ENCODE data around the gene MYLK. TPM values are rescaled to one million over a fixed set of nuclear protein-coding genes. Genes with fewer than 3 reads are reported as not detected.
A peak's percentile ranks its signal among the peaks of the same experiment; 100 is the strongest.

Gene MYLK
- total RNA-seq, 2 experiments from 2014 or later, result 0.17 TPM; not detected in 1

DNA sequence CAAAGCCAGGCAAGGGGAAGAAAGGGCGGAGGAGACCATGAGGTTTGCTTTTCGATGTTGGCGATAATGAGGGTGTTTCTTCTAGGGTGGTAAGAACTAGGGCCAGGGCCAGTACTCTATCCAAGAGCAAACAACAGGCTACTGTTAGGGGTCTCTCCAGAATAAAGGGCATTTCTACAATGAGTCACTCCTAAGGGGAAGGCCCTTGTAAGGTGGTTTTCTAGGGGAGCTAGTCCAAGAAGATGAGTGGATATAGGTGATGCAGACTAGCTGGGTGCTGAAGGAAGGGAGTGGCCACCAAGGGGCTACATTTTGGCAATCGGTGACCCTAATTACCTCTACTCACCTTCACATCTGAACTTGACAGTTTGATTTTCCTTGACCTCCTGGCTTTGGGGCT is 150.8 kb downstream of the MYLK start:
- ChIA-PET CTCF (interaction anchor here (1.7 to 2.7 kb wide), 2 partner anchors 10 to 31 kb away, joined by 3 to 7 read pairs; no protein-coding TSS in a partner anchor), POLR2A (no interaction called here)
- Mint-ChIP-seq H3K27me3 (peaks cover 6% of the 10 kb centered on the region), H3K4me1 (ENCODE audit: low read depth) (no peaks in the 10 kb centered on the region), H3K27ac (no peak overlapping the region), H3K9me3 (no peaks in the 10 kb centered on the region), H3K36me3 (no peaks in the 10 kb centered on the region), H3K4me3 (no peak overlapping the region)
- intact Hi-C loops (cut with micrococcal nuclease), result no loop called here
- DNase-seq, result no peak

DNA sequence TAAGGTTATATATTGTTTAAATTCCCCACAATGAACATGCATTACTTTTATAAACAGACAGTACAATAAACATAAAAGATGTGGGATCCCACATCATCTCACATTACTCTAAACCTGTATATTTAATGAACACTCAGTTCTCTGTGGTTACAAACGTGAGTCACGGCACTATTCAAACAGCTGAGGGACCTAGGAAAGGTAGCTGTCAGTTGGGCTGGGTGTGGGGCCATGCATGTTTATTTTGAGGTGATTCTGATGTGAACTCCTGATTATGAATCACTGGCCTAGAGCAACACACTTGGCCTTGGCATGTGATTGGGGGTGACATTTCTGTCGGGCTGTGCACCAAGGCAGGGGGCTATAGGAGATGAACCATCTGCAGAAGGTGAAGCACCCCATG is 151.7 kb downstream of the MYLK start:
- peaks cover 10% of the 10 kb centered on the region for H3K27me3 Mint-ChIP-seq
- intact Hi-C loops (cut with micrococcal nuclease), result no loop called here
- no peak for DNase-seq
- POLR2A ChIA-PET, result no interaction called here
- no peak overlapping the region for H3K27ac Mint-ChIP-seq
- no peaks in the 10 kb centered on the region for H3K9me3 Mint-ChIP-seq
- no peaks in the 10 kb centered on the region for H3K36me3 Mint-ChIP-seq
- H3K4me3 Mint-ChIP-seq, result no peak overlapping the region
- CTCF ChIA-PET, result interaction anchor here (0.7 to 2.7 kb wide), 2 partner anchors 9 kb away, joined by 3 to 7 read pairs; no protein-coding TSS in a partner anchor
- H3K4me1 Mint-ChIP-seq (ENCODE audit: low read depth), result no peaks in the 10 kb centered on the region

DNA sequence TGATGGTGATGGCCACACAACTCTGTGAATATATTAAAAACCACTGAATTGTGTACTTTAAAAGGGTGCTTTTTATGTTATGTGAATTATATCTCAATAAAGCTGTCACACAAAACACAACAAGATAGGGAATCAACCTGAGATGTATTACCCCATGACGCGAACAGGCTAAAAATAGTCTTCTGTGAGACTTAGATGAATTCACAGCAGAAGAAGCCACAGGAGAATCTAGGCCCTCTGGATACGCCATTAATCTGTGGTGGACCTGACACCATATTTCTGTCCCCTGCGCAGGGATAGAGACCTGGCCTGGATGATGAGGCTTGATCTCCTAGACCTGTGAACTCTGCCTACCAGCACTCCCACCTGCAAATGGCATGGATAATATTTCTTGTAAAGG is 153.3 kb downstream of the MYLK start:
- Mint-ChIP-seq H3K9me3 (no peaks in the 10 kb centered on the region), H3K4me1 (ENCODE audit: low read depth) (no peaks in the 10 kb centered on the region), H3K4me3 (no peak overlapping the region), H3K36me3 (no peaks in the 10 kb centered on the region), H3K27ac (no peak overlapping the region), H3K27me3 (peaks cover 10% of the 10 kb centered on the region)
- CTCF ChIA-PET, result no interaction called here
- intact Hi-C loops (cut with micrococcal nuclease), result no loop called here
- DNase-seq, result no peak
- POLR2A ChIA-PET, result no interaction called here

DNA sequence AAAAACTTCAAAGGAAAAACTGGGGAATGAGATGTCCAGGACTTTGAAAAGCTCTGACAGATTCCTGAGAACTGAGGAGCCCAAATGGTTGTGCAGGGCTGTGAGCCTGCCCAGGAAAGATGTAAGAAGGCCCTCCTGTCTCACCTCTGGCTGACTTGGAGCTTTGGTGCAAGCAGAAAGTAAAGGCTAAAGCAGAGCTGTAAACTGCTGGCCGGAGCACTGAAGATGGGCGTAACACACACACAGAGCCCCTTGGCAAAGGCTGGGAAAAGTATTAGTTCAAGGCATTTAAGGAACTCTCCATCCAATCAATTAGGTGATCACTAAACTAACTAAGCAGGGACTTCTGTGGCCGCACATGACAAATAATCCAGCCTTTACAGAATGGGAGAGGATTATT is 155.1 kb downstream of the MYLK start:
- H3K27me3 Mint-ChIP-seq, result peaks cover 9% of the 10 kb centered on the region
- no peaks in the 10 kb centered on the region for H3K9me3 Mint-ChIP-seq
- POLR2A ChIA-PET, result no interaction called here
- H3K4me3 Mint-ChIP-seq, result no peak overlapping the region
- H3K4me1 Mint-ChIP-seq (ENCODE audit: low read depth), result no peaks in the 10 kb centered on the region
- no peaks in the 10 kb centered on the region for H3K36me3 Mint-ChIP-seq
- H3K27ac Mint-ChIP-seq, result no peak overlapping the region
- CTCF ChIA-PET, result interaction anchor here (0.8 kb wide), 1 partner anchor 19 kb away, joined by 3 read pairs; no protein-coding TSS in a partner anchor
- intact Hi-C loops (cut with micrococcal nuclease), result loop anchor here (10.0 kb wide), 1 partner anchor 404 kb away; no protein-coding TSS in a partner anchor
- no peak for DNase-seq

DNA sequence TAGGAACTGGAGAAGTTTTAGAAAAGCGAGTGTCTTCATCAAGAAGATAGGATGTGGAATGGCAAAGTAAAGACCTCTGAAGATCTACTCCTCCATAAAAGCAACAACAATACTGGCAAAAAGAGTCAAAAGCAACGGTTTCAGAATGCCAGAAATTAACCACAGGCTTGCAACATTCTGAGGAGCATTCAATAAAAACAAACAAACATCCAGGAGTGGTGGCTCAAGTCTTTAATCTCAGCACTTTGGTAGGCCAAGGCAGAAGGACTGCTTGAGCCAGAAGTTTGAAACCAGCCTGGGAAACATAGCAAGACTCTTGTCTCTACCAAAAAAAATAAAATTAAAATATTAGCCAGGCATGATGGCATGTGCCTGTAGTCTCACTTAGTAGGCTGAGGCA is 156.1 kb downstream of the MYLK start:
- H3K36me3 Mint-ChIP-seq, result no peaks in the 10 kb centered on the region
- H3K27me3 Mint-ChIP-seq, result peaks cover 9% of the 10 kb centered on the region
- H3K27ac Mint-ChIP-seq, result no peak overlapping the region
- no peak for DNase-seq
- CTCF ChIA-PET, result interaction anchor here (0.8 to 1.3 kb wide), 2 partner anchors 20 to 86 kb away, joined by 3 to 6 read pairs; no protein-coding TSS in a partner anchor
- H3K9me3 Mint-ChIP-seq, result no peaks in the 10 kb centered on the region
- POLR2A ChIA-PET, result no interaction called here
- no peak overlapping the region for H3K4me3 Mint-ChIP-seq
- intact Hi-C loops (cut with micrococcal nuclease), result loop anchor here (10.0 kb wide), 1 partner anchor 403 kb away; no protein-coding TSS in a partner anchor
- no peaks in the 10 kb centered on the region for H3K4me1 Mint-ChIP-seq (ENCODE audit: low read depth)

DNA sequence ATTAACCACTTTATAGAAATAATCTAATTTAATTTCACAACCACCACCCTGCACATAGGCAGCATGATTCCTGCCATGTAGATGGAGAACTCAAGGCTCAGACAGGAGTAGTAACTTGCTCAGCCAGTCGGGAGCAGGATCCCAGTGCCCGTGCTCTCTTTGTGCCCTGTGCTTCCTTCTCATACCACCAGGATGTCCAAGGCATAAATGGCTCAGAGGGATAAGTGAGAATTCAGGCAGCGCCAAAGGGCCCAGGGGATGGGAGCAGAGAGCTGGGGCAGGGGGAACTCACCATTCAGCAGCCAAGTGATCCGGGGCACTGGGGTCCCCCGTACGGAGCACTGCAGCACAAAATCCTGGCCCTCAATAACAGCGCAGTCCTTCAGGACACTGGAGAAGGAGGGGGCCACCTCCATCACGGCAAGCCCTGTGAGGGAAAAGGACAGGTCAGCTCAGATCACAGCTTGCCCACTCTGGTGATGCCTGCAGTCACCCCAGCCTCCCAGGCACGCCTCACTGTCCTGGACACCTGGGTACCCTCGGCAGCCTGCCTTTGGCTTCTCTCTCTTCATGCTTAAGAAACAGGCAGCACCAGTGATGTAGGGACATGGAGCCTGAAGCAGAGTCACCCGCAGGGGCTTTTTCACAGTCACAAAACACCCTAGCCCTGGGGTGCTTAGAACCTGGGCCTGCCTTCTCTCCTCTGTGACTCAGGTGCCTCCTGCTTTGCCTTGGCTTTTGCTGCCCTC is 158.3 kb downstream of the MYLK start:
- POLR2A ChIA-PET, result no interaction called here
- CTCF ChIA-PET, result no interaction called here
- no peaks in the 10 kb centered on the region for H3K36me3 Mint-ChIP-seq
- no peaks in the 10 kb centered on the region for H3K9me3 Mint-ChIP-seq
- H3K27me3 Mint-ChIP-seq, result peaks cover 9% of the 10 kb centered on the region
- intact Hi-C loops (cut with micrococcal nuclease), result loop anchor here (10.0 kb wide), 1 partner anchor 401 kb away; no protein-coding TSS in a partner anchor
- no peaks in the 10 kb centered on the region for H3K4me1 Mint-ChIP-seq (ENCODE audit: low read depth)
- DNase-seq, result no peak
- no peak overlapping the region for H3K27ac Mint-ChIP-seq
- H3K4me3 Mint-ChIP-seq, result no peak overlapping the region

DNA sequence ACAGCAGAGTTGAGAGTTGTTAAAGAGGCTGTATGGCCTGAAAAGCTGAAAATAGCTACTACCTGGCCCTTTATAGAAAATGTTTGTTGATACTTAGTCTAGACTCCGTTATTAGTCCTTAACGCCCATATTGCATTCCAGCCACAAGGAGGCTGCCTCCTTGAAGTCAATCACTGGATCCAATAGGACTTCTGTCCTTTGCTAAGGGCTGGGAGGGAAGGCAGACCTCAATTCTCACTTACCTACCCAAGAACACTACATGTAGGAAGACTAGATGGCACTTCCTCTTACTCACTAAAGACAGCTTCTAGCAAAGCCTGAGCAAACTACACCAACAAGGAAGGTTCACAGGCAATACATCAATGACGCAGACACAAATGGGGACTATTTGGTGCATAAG is 159.8 kb downstream of the MYLK start:
- Mint-ChIP-seq H3K27ac (no peak overlapping the region), H3K27me3 (peaks cover 9% of the 10 kb centered on the region), H3K36me3 (no peaks in the 10 kb centered on the region), H3K4me1 (ENCODE audit: low read depth) (no peaks in the 10 kb centered on the region), H3K4me3 (no peak overlapping the region), H3K9me3 (no peaks in the 10 kb centered on the region)
- ChIA-PET POLR2A (no interaction called here), CTCF (interaction anchor here (0.6 to 3.4 kb wide), 22 partner anchors 9 to 221 kb away, joined by 3 to 33 read pairs (median 3); no protein-coding TSS in a partner anchor)
- intact Hi-C loops (cut with micrococcal nuclease), result loop anchor here (10.0 kb wide), 1 partner anchor 400 kb away; no protein-coding TSS in a partner anchor
- DNase-seq, result no peak

DNA sequence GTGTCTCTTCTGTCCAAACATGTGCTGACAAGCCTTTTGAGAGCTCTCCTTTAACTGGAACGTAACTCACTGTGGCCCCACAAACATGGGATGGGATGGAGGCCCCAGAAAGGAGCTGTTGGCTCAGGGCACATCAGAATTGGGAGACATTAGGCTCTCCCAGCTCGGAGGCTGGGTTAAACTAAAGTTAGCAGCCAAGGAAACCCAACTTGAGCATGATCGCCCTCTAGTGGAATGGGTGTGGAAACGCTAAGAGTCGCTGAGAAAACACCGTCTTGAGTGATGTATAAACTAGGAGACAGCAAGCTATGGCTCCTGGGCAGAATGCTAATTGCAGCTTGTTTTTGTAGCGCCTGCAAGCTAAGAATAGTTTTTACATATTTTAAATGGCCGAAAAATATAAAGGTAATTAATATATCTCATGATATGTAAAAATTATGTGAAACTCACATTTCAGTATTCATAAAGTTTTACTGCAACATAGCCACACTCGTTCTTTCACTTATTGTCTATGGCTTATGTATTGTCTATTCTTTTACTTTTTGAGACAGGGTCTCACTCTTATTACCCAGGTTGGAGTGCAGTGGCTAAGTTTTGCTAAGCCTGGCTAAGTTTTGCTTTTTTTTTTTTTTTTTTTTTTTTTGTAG is 160.5 kb downstream of the MYLK start:
- ChIA-PET CTCF (interaction anchor here (0.6 to 3.4 kb wide), 23 partner anchors 10 to 1084 kb away, joined by 3 to 33 read pairs (median 3); no protein-coding TSS in a partner anchor), POLR2A (no interaction called here)
- DNase-seq, result peak; percentile 60
- intact Hi-C loops (cut with micrococcal nuclease), result loop anchor here (2.0 to 10.0 kb wide), 2 partner anchors 81 to 399 kb away; no protein-coding TSS in a partner anchor
- no peaks in the 10 kb centered on the region for H3K4me1 Mint-ChIP-seq (ENCODE audit: low read depth)
- no peaks in the 10 kb centered on the region for H3K9me3 Mint-ChIP-seq
- H3K36me3 Mint-ChIP-seq, result no peaks in the 10 kb centered on the region
- H3K27me3 Mint-ChIP-seq, result peaks cover 6% of the 10 kb centered on the region
- H3K4me3 Mint-ChIP-seq, result no peak overlapping the region
- H3K27ac Mint-ChIP-seq, result no peak overlapping the region

DNA sequence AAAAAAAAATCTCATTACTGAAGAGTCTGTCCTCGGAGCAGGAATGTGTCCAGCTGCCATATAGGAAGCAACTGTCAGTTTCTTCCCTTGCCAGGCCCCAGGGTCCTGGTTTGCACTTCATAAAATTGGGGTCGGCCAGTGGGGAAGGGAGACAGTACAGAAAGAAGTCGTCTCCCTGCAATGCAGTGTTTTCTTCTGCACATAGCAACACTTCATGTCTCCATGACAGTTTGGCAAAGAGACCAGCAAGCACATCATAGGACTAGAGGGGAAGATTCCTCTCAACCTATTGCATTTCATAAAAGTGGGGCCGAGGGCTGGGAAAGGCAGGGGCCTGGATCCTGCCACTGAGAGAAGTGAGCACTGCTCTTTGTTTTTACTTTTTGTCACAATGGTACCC is 161.1 kb downstream of the MYLK start:
- ChIA-PET POLR2A (no interaction called here), CTCF (interaction anchor here (0.5 to 3.4 kb wide), 15 partner anchors 9 to 1083 kb away, joined by 3 to 33 read pairs (median 5); no protein-coding TSS in a partner anchor)
- intact Hi-C loops (cut with micrococcal nuclease), result loop anchor here (2.0 to 10.0 kb wide), 2 partner anchors 80 to 398 kb away; no protein-coding TSS in a partner anchor
- peaks cover 6% of the 10 kb centered on the region for H3K27me3 Mint-ChIP-seq
- no peak overlapping the region for H3K4me3 Mint-ChIP-seq
- DNase-seq, result no peak
- H3K27ac Mint-ChIP-seq, result no peak overlapping the region
- no peaks in the 10 kb centered on the region for H3K36me3 Mint-ChIP-seq
- H3K4me1 Mint-ChIP-seq (ENCODE audit: low read depth), result no peaks in the 10 kb centered on the region
- no peaks in the 10 kb centered on the region for H3K9me3 Mint-ChIP-seq

DNA sequence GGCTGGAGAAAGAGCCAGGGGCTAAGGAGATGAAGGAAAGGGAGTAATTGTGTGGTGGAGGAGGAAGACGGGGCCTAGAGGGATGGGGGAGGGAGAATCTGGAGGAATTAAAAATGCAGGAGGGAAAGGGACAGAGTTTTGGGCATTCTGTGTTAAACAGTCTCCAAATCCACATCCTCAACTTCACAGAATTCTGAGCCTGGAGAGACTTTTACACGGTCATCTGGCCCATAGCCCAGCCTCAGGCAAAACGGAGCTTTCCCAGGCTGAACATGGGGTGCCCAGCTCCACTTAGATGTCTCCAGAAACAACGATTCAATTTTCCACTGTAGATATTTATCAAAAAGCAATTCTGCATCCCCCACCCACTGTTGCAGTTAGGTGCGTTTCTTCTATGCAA is 161.7 kb downstream of the MYLK start:
- no peak overlapping the region for H3K27ac Mint-ChIP-seq

DNA sequence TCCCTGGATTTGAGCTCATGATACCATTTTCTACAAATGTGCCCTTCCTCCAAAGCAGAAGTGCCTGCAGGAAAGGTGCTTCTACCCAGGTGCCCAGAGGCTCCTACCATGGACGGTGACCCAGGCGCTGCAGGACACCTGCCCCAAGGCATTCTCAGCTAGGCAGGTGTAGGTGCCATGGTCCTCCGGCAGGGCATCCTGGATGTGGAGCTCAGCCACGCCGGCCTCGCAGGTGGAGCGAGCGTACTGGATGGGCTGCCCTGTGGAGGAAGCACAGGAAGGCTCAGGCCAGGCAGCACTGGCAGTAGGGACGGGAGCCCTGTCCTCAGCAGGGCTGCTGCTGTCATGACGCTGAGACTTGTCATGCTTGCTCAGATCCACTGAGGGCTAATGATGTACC is 162.1 kb downstream of the MYLK start:
- ChIA-PET CTCF (interaction anchor here (3.2 to 3.4 kb wide), 2 partner anchors 8 to 69 kb away, joined by 20 to 21 read pairs; no protein-coding TSS in a partner anchor), POLR2A (no interaction called here)
- Mint-ChIP-seq H3K4me1 (ENCODE audit: low read depth) (no peaks in the 10 kb centered on the region), H3K9me3 (no peaks in the 10 kb centered on the region), H3K36me3 (no peaks in the 10 kb centered on the region), H3K27ac (no peak overlapping the region), H3K27me3 (peaks cover 3% of the 10 kb centered on the region), H3K4me3 (no peak overlapping the region)
- intact Hi-C loops (cut with micrococcal nuclease), result loop anchor here (2.0 to 10.0 kb wide), 2 partner anchors 79 to 397 kb away; no protein-coding TSS in a partner anchor
- no peak for DNase-seq

More for the DNA sequence above, 161.7 kb downstream of the MYLK start:
- H3K36me3 Mint-ChIP-seq, result no peaks in the 10 kb centered on the region
- no peaks in the 10 kb centered on the region for H3K4me1 Mint-ChIP-seq (ENCODE audit: low read depth)
- H3K27me3 Mint-ChIP-seq, result peaks cover 3% of the 10 kb centered on the region
- POLR2A ChIA-PET, result no interaction called here
- CTCF ChIA-PET, result interaction anchor here (0.5 to 3.4 kb wide), 5 partner anchors 9 to 81 kb away, joined by 3 to 33 read pairs (median 20); no protein-coding TSS in a partner anchor
- no peak for DNase-seq
- H3K4me3 Mint-ChIP-seq, result no peak overlapping the region
- H3K9me3 Mint-ChIP-seq, result no peaks in the 10 kb centered on the region
- intact Hi-C loops (cut with micrococcal nuclease), result loop anchor here (2.0 to 10.0 kb wide), 2 partner anchors 80 to 398 kb away; no protein-coding TSS in a partner anchor
